B cell (primary cell): Measurements from ENCODE around the gene ODAD4. TPM values are rescaled to one million over a fixed set of nuclear protein-coding genes. Genes with fewer than 3 reads are reported as not detected.

Source experiments
- ATAC-seq: fragments of 200-7000 bp; cut with Tn5 transposase; one replicate; pipeline ENCODE4 v1.10.0; 2021; ENCODE audit warnings: low read depth, mild to moderate bottlenecking, moderate number of reproducible peaks, moderate library complexity
- CTCF ChIA-PET: fragments of 350-600 bp; sonication (Branson Sonifier 250); formaldehyde crosslinking; loops from one replicate; lab custom pipeline; 2021; ENCODE audit warnings: antibody characterized with exemption, inconsistent platforms; lab: Charles Lee
- POLR2A ChIA-PET: fragments of 350-600 bp; sonication (Branson Sonifier 250); formaldehyde crosslinking; loops from one replicate; lab custom pipeline; 2021; ENCODE audit warnings: antibody characterized with exemption; lab: Charles Lee
- DNase-seq: peaks from one replicate; pipeline ENCODE4 v3.0.0; 2013
- H2AFZ ChIP-seq: 2 replicates; pipeline ENCODE4 v1.6.1; 2012; ENCODE audit warnings: mild to moderate bottlenecking, low read depth, low read length; ENCODE audit not compliant: insufficient read depth, poor library complexity, severe bottlenecking
- H3K27ac ChIP-seq, 2 donors: 1 replicate in 1 of 2; 2 replicates in 1 of 2; pipeline ENCODE4 v1.5.1; 2012 to 2013; ENCODE audit warnings: low read length in 2 of 2, mild to moderate bottlenecking in 2 of 2, moderate library complexity in 1 of 2
- H3K27me3 ChIP-seq, 4 experiments: fragments of 200-600 bp in 1 of 4; sonication (generic) in 1 of 4; replicated peaks in 1 of 4; 1 replicate in 2 of 4; 2 replicates in 2 of 4; pipeline versions ENCODE4 v1.6.1 to v1.7.0; 2013 to 2016; ENCODE audit warnings: low read length in 3 of 4, mild to moderate bottlenecking in 2 of 4, mixed read lengths in 1 of 4, moderate library complexity in 1 of 4; ENCODE audit not compliant: insufficient read depth in 4 of 4, control insufficient read depth in 3 of 4; ENCODE audit errors: control extremely low read depth in 1 of 4
- H3K36me3 ChIP-seq, 2 experiments: replicated peaks in 1 of 2; 1 replicate in 1 of 2; 2 replicates in 1 of 2; pipeline versions ENCODE4 v1.6.1 to v1.7.1; 2013; ENCODE audit warnings: low read length in 1 of 2; ENCODE audit not compliant: insufficient read depth in 2 of 2, control insufficient read depth in 1 of 2; ENCODE audit errors: control extremely low read depth in 1 of 2, extremely low read depth in 1 of 2
- H3K4me1 ChIP-seq, 2 donors: fragments of 200-600 bp in 1 of 2; sonication (generic) in 1 of 2; 1 replicate in 1 of 2; 2 replicates in 1 of 2; pipeline versions ENCODE4 v1.5.1 to v1.6.1; 2013 to 2017; ENCODE audit warnings: low read length in 2 of 2; ENCODE audit not compliant: control insufficient read depth in 2 of 2, insufficient read depth in 2 of 2
- H3K4me2 ChIP-seq: replicated peaks from 2 replicates; pipeline ENCODE3; 2012; ENCODE audit warnings: mild to moderate bottlenecking, low read depth, low read length; ENCODE audit not compliant: poor library complexity, severe bottlenecking
- H3K4me3 ChIP-seq, 5 experiments: fragments of 200-600 bp in 1 of 5; sonication (generic) in 1 of 5; 1 replicate in 3 of 5; 2 replicates in 2 of 5; pipeline versions ENCODE4 v1.5.1 to v1.7.0; 2011 to 2016; ENCODE audit warnings: low read length in 4 of 5, mild to moderate bottlenecking in 4 of 5, low read depth in 2 of 5, control low read depth in 1 of 5, moderate library complexity in 1 of 5; ENCODE audit not compliant: insufficient read depth in 1 of 5; ENCODE audit errors: control extremely low read depth in 1 of 5, extremely low read depth in 1 of 5
- H3K79me2 ChIP-seq: fragments of 200-600 bp; sonication (generic); one replicate; pipeline ENCODE4 v1.6.0; 2016; ENCODE audit warnings: low read length; ENCODE audit not compliant: control insufficient read depth, insufficient read depth
- H3K9ac ChIP-seq: fragments of 200-600 bp; sonication (generic); 2 replicates; pipeline ENCODE4 v1.6.1; 2017; ENCODE audit warnings: mild to moderate bottlenecking, low read length, moderate library complexity
- H3K9me3 ChIP-seq, 3 donors: one replicate each; pipeline versions ENCODE4 v1.6.1 to v1.7.1; 2013; ENCODE audit warnings: low read length in 2 of 3; ENCODE audit not compliant: control insufficient read depth in 2 of 3, insufficient read depth in 1 of 3; ENCODE audit errors: control extremely low read depth in 1 of 3
- H4K20me1 ChIP-seq: 2 replicates; pipeline ENCODE4 v1.6.0; 2012; ENCODE audit warnings: mild to moderate bottlenecking, low read length; ENCODE audit not compliant: insufficient read depth, control insufficient read depth, poor library complexity, severe bottlenecking
- H3K27ac Mint-ChIP-seq: one replicate; pipeline ENCODE4 v1.8.0; 2021; ENCODE audit warnings: mixed read lengths
- H3K27me3 Mint-ChIP-seq: one replicate; pipeline ENCODE4 v1.8.0; 2021; ENCODE audit warnings: mixed read lengths
- H3K4me1 Mint-ChIP-seq: one replicate; pipeline ENCODE4 v1.8.0; 2021; ENCODE audit warnings: mixed read lengths
- H3K4me3 Mint-ChIP-seq: one replicate; pipeline ENCODE4 v1.8.0; 2021; ENCODE audit warnings: mixed read lengths
- H3K9me3 Mint-ChIP-seq: one replicate; pipeline ENCODE4 v1.8.0; 2022; ENCODE audit warnings: mixed read lengths; ENCODE audit not compliant: insufficient read depth
- CTCF ChIP-seq: fragments of 200-600 bp; IDR thresholded peaks from one replicate; pipeline ENCODE4 v1.8.0; 2022; ENCODE audit warnings: antibody characterized with exemption, mild to moderate bottlenecking
- EZH2 ChIP-seq: IDR thresholded peaks from 2 replicates; pipeline ENCODE4 v1.6.1; 2012; ENCODE audit warnings: borderline replicate concordance, low read depth, mild to moderate bottlenecking, moderate library complexity, low read length; ENCODE audit not compliant: insufficient read depth, poor library complexity, severe bottlenecking
- WGBS: methylation state at CpG from one replicate; pipeline ENCODE4 v1.1.5; 2013; ENCODE audit warnings: missing lambda C conversion rate; ENCODE audit not compliant: insufficient coverage; 5-methylcytosine and 5-hydroxymethylcytosine counted together
- intact Hi-C: fragments of 100-400 bp; cut with micrococcal nuclease; formaldehyde crosslinking; loops from one replicate; pipeline ENCODE4 v1.10.0; 2022
- polyA plus RNA-seq: library from polyadenylated mRNA; depleted of rRNA; stranded (reverse); fragments of >200 nt; gene quantifications from 2 replicates; pipeline ENCODE4 v1.2.3, GENCODE V29; 2012
- total RNA-seq, 2 donors: library from RNA; stranded (reverse); fragments of 120-200 nt in 1 of 2; gene quantifications; 1 replicate in 1 of 2; 2 replicates in 1 of 2; pipeline versions ENCODE4 v1.2.3 to v1.2.4, GENCODE V29; 2013 to 2022

ODAD4 gene
- total and polyA plus RNA-seq, 2 donors (not counting 1 experiment from before 2014, with no cell fraction given), result 0.27 TPM; not detected in 1

DNA sequence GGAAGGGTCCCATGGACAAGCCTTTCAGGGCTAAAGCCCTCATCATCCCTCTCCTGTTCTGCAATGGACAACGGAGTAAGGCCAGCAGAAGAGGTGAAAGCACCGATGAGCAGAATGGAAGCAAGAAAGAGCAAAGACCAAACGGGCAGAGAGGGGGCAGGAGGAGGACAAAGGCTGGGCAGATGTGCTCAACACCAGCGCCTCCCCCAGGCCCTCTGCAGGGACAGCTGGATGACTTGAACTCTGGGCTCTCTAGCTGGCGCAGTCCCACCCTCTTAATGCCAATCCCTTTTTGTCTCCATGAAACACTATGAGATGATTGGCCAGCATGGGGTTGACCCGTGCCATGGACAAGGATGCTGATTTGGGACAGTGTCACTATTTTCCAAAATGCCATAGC, 33.7 kb upstream of the ODAD4 start:
- Mint-ChIP-seq H3K9me3 (no peaks in the 10 kb centered on the region), H3K4me1 (no peaks in the 10 kb centered on the region), H3K27ac (no peak overlapping the region), H3K4me3 (no peak overlapping the region), H3K27me3 (no peaks in the 10 kb centered on the region)
- H3K4me3 ChIP-seq, result no peak overlapping the region
- peaks cover 0 to 71% of the 10 kb centered on the region in 2 experiments for H3K36me3 ChIP-seq
- H3K4me2 ChIP-seq, result no peak overlapping the region
- CTCF ChIA-PET, result no interaction called here
- no peak overlapping the region for H2AFZ ChIP-seq
- H3K4me1 ChIP-seq, result no peaks in the 10 kb centered on the region
- H3K9me3 ChIP-seq, result no peaks in the 10 kb centered on the region
- POLR2A ChIA-PET, result no interaction called here
- 98% methylated on average over 5 of the region's 6 CpGs for WGBS
- H3K27ac ChIP-seq, result no peak overlapping the region
- no peaks in the 10 kb centered on the region for H3K27me3 ChIP-seq
- H3K79me2 ChIP-seq, result peaks cover 4% of the 10 kb centered on the region
- DNase-seq, result no peak
- TF ChIP-seq CTCF (no peak), EZH2 (no peak)
- H3K9ac ChIP-seq, result no peak overlapping the region
- intact Hi-C loops, result no loop called here
- H4K20me1 ChIP-seq, result no peaks in the 10 kb centered on the region
- ATAC-seq, result no peak

GRCh38 chr17:41901646-41902045, 28.8 kb upstream of the ODAD4 start:
- Mint-ChIP-seq H3K9me3 (no peaks in the 10 kb centered on the region), H3K27ac (no peak overlapping the region), H3K27me3 (no peaks in the 10 kb centered on the region), H3K4me1 (no peaks in the 10 kb centered on the region), H3K4me3 (no peak overlapping the region)
- Histone ChIP-seq H4K20me1 (no peaks in the 10 kb centered on the region), H3K9ac (no peak overlapping the region), H3K79me2 (peaks cover 4% of the 10 kb centered on the region), H3K27me3 (no peaks in the 10 kb centered on the region), H3K36me3 (peaks cover 1 to 71% of the 10 kb centered on the region in 2 experiments), H2AFZ (no peak overlapping the region), H3K4me2 (no peak overlapping the region), H3K4me1 (no peaks in the 10 kb centered on the region), H3K27ac (no peak overlapping the region), H3K9me3 (no peaks in the 10 kb centered on the region), H3K4me3 (no peak overlapping the region)
- DNase-seq (no peak), ATAC-seq (no peak)
- intact Hi-C loops, result no loop called here
- POLR2A ChIA-PET, result no interaction called here
- CTCF ChIA-PET, result no interaction called here
- 95% methylated on average over 6 of the region's 11 CpGs for WGBS
- TF ChIP-seq CTCF (no peak), EZH2 (no peak)
